T47D (cell line): ENCODE data around the gene SLC35G3.
"Not testable (repeated sequence)": the region's sequence is repeated elsewhere in the genome, so short reads cannot be mapped to it uniquely, and the experiment has no call there.

Source experiments
- DNase-seq, 2 experiments: peaks; one replicate each; pipeline versions ENCODE4 v3.0.0 to v3.0.0-alpha.2; 2011 to 2012; ENCODE audit warnings: low read depth in 1 of 2, low spot score in 1 of 2
- JUND ChIP-seq: IDR thresholded peaks from 2 replicates; pipeline ENCODE4 v1.6.1; 2012; ENCODE audit warnings: low read depth
- in situ Hi-C: cut with HindIII; loops from 2 replicates; pipeline ENCODE4 v1.10.0; 2016; ENCODE audit warnings: low sequenced_read_pairs, low pct_unique_long_range_greater_than_20kb

SLC35G3 gene

DNA sequence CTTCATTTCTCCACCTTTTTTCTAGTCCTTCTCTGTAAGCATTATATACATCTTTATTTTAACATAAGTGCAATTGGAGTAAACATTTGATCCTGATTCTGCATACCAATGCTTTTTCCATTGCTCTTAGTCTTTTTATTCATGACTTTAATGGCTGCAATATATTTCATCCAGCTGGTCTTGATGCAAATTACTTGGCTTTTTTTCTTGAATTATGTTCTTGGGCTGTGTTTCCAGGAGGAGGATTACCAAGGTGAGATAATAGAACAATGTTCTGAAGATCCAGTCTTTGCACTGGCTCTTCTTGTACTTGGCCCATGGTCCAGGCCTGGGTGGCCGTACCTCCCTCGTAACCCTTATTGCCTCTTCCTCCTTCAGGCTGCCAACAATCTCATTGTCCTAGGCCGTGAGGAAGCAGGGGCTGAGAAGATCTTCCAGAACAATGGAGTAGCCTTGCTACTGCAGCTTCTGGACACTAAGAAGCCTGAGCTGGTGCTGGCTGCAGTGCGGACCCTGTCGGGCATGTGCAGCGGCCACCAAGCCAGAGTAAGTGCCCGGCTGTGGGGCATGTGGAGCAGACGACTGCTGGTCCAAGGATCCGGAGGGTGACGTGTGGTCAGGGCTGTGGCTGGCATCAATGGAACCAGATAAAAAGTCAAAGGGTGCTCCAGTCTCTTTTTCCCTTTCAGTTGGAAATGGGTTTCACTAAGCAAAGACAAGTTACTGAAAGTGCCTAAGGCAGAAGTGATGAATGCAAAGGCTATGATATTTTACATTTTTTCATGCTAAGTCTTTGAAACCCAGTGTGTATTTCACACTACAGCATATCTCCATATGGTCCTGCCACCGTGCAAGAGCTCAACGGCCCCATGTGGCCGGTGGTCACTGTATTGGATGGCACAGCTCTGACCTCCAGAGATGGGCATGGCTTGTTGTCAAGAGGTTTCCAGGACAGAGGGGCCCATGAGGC lies 39.7 kb downstream of the SLC35G3 start:
- no peak for DNase-seq
- in situ Hi-C loops: no loop called here
- TF ChIP-seq JUND: no peak

DNA sequence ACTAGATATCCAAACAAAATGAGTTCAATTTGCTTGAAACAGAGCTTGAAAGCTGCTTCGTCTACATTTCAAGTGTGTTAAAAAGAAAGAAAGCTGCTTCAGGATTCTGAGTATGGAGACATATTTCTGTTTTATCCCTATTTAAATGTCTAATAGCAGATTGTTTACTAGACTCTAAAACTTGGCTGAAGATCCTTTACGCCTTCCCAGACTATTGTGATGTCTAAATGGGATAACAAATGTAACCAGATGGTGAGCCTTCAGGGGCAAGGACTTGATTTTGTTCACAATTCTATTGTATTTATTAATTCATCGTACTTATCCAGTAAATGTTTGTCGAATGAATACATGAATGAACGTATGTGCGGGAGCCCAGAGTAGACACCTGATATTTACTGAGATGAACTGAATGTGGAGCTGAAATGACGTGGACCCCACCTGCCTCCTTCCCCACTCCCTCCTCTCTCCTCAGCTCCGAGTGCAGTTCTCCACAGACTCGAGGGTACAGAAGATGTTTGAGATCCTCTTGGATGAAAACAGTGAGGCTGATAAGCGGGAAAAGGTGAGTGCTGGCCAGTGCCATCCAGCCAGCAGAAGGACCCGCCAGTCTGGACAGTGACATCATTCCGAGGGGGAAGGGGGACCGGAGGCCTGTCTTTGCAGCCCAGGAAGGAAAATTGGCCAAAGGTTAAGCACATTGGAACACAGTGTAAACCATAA lies 41.6 kb downstream of the SLC35G3 start:
- DNase-seq: no peak
- in situ Hi-C loops: no loop called here
- no peak for TF ChIP-seq JUND

DNA sequence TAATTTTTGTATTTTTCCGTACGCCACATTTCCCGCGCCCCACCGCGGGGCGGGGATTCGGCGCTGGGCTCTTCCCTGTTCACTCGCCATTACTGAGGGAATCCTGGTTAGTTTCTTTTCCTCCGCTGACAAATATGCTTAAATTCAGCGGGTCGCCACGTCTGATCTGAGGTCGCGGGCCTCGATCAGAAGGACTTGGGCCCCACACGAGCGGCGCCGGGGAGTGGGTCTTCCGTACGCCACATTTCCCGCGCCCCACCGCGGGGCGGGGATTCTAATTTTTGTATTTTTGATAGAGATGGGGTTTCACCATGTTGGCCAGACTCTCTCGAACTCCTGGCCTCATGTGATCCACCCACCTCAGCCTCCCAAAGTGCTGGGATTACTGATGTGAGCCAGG lies 43.1 kb downstream of the SLC35G3 start:
- DNase-seq, in situ Hi-C loops: not testable (repeated sequence)

DNA sequence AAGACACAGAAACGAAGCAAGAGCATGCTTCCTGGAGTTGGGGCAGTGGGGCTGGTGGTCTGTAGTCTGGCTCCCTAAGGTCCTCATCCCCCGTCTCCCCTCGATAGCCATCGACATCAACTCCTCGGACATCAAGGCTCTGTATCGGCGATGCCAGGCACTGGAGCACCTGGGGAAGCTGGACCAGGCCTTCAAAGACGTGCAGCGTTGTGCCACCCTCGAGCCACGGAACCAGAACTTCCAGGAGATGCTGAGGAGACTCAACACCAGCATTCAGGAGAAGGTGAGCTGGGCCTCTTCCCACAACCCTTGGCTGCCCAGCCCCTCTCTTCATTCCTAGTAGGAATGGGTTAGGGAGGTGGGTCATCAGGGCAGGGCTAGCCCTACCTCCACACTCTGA lies 44.3 kb downstream of the SLC35G3 start:
- in situ Hi-C loops: no loop called here
- TF ChIP-seq JUND: no peak
- no peak for DNase-seq

DNA sequence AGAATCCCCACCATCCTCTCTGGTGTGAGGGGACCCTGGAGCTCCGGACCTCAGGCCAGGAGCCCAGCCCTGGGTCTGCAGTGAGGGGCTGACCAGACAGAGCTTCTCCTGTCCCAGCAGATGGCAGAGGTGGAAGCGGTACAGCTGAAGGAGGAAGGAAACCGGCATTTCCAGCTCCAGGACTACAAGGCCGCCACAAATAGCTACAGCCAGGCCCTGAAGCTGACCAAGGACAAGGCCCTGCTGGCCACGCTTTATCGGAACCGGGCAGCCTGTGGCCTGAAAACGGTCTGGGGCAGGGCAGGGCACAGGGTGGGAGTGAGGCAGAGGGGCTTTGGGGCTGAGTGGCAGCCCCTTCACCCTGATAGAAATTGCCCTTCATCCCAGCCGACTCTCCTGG lies 46.0 kb downstream of the SLC35G3 start:
- TF ChIP-seq JUND: no peak
- in situ Hi-C loops: no loop called here
- DNase-seq: peak; percentile 60 to 66

DNA sequence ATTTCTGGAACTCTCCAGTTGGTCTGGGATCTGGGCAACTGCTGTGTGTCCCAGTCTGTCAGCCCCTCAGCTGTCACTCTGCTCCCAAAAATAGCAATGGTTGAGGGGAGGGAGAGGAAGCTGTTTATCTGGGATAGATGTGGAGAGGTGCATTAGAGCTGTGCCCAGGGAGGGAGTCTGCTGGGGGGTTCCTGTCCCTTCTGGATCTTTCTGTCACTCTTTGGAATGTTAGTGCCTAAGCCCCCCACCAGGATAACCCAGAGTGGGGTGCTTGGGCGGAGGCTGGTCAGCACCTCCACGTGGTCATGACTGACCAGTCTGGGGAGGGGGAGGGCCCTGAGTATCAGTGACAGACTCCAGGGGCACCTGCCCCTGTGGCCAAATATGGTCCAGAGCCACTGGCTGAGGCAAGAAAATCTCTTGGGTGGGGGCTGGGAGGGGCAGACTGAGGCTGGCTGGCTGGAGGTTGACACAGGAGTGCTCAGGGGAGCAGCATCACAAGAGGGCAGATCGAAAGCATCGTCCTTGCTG lies 46.8 kb downstream of the SLC35G3 start, which contains the start of gene UNC45B:
Gene UNC45B (plus strand): TSS at position 443 of the 531 bp plus-strand sequence. CDS start 447 bp downstream, outside the sequence.
- DNase-seq: no peak
- TF ChIP-seq JUND: no peak
- in situ Hi-C loops: no loop called here

DNA sequence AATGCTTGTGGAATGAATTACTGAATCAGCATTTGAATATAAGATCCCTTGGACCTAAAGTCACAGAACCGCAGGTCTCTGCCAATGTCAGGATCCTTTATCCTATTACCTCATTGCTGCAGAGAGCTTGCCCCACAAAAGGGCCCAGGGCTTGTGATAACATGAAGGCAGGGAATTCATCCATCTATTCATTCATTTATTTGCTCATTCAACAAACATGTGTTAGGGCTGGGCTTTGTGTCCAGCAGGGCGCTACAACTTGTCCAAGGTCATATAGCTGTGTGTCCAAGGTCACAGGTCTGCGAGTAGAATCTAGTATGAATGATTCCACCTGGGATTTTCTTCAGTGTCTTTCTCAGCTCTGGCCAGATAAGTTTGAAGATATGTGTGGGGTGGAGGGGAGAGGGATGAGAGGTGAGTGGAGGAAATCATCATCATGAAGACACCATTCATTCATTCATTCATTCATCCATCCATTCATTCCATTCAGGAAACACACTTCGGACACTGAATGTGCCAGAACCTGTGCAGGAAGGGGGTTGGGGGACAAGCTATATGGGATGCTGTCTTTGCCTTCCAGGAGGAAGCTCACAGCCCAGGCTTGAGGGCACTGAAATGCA lies 47.9 kb downstream of the SLC35G3 start:
- no peak for DNase-seq
- TF ChIP-seq JUND: no peak
- in situ Hi-C loops: no loop called here

DNA sequence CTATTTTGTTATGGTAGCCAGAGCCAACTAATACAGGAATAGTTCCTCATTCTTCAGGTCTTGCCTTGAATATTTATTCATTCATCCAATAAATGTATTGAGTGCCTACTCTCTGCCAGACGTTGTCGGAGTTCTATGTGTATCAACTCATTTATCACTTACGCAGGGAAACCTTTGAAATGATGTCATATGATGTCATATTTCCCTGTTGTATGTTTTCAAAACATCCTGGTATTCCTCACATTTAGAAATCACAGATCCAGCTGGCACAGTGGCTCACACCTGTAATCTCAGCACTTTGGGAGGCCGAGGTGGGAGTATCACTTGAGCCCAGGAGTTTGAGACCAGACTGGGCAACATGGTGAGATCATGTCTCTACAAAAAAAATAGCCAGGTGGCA lies 49.4 kb downstream of the SLC35G3 start:
- no peak for DNase-seq
- in situ Hi-C loops: no loop called here
- no peak for TF ChIP-seq JUND
